B cell (primary cell): ENCODE measurements around the gene SGCD.

Source experiments
- CTCF ChIP-seq: fragments of 200-600 bp; IDR thresholded peaks from one replicate; pipeline ENCODE4 v1.8.0; 2022; ENCODE audit warnings: antibody characterized with exemption, mild to moderate bottlenecking
- EZH2 ChIP-seq: IDR thresholded peaks from 2 replicates; pipeline ENCODE4 v1.6.1; 2012; ENCODE audit warnings: borderline replicate concordance, low read depth, mild to moderate bottlenecking, moderate library complexity, low read length; ENCODE audit not compliant: insufficient read depth, poor library complexity, severe bottlenecking

DNA sequence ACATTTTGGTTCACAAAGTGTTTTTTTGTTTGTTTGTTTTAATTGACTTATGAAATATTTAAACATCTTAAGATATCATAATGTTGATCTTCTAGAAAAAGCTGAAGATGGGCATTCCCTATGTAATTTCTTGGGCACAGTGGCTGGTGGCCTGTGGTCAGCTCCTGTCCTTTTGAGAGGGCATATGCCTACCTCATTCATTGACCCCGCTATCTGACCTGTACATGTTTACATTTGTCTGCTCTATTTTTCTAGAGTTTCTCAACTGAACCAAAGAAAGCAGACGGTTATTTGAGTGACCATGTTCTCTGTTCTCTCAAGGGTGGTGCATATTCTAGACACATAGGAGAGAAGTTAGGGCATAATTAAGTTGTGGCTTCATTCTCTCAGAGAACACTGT is 5.3 kb downstream of the SGCD start:
- no peak for TF ChIP-seq CTCF
- TF ChIP-seq EZH2: no peak
